Glomerular endothelial cell (primary cell): ENCODE data around the gene ANKFN1. TPM values are rescaled to one million over a fixed set of nuclear protein-coding genes. Genes with fewer than 3 reads are reported as not detected.
A peak's percentile ranks its signal among the peaks of the same experiment; 100 is the strongest.

Experiments
- DNase-seq: peaks from one replicate; pipeline ENCODE4 v3.0.0-alpha.2; 2011; ENCODE audit warnings: low read depth, low spot score; ENCODE audit errors: extremely low read depth
- total RNA-seq: library from RNA; depleted of rRNA; stranded (reverse); fragments of >200 nt; gene quantifications from 2 replicates; pipeline ENCODE4 v1.2.3, GENCODE V29; 2015

The ANKFN1 gene
- total RNA-seq, result not detected in 2 replicates

- DNase-seq, result no peak
Observed at GRCh38 chr17:56152874-56153602, at the start of gene ANKFN1. Gene ANKFN1, plus strand, starts transcription at chr17:56153475. Its CDS starts 59,193 bp downstream, at chr17:56212668.

- DNase-seq, result no peak
Observed at GRCh38 chr17:56108811-56109284, 44.4 kb upstream of the ANKFN1 start.

- no peak for DNase-seq
Observed at GRCh38 chr17:56109836-56110235, 43.4 kb upstream of the ANKFN1 start.

DNA sequence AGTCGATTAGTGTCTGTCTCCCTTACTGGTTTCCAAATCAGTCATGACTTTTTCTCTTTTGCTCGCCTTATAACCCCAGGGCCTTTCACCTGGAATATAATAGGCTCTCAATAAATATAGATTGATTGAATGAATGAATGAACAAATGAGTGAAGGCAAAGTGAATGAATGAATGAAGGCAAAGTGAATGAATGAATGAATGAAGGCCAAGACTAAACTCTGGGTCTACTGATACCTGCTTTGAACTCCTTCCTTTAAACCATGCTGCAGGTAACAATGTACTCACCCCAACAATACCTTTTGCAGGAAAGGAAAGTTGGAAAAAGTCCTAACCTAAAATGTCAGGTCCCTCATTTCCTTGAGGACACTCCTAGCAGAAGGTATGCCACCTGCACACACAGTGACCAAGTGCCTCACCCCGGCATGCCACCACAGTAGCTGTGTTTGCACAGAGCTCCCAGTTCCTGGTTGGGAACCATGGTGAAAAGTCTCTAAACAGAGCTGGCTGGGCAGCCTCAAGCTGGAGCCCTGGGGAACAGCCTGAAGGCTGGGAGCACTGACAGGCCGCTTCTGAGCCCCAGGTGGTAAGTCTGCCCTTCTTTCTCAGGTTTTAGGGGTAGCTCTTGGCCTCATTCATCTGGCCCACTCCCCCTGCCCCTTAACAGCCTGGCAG is 42.7 kb upstream of the ANKFN1 start:
- DNase-seq, result no peak

GRCh38 chr17:56111706-56112485 is 41.4 kb upstream of the ANKFN1 start:
- no peak for DNase-seq

- no peak for DNase-seq
Observed at GRCh38 chr17:56113486-56113885, 39.8 kb upstream of the ANKFN1 start.

DNA sequence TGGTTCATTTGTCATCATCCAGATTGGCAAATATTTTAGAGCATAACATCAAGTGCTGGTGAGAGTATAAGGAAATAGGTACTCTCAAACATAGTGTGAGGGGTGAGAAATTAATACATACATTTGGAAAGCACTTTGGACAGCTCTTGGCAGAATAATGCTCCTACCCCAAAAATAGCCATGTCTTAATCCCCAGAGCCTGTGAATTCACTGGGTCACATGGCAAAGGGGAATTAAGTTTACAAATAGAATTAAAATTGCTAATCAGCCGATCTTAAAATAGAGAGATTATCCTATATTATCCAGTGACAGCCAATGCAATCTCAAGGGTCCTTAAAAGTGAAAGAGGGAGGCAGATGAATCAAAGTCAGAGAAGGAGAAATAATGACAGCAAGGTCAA is 38.8 kb upstream of the ANKFN1 start:
- no peak for DNase-seq

- DNase-seq, result no peak
Observed at GRCh38 chr17:56119191-56119590, 34.1 kb upstream of the ANKFN1 start.

DNA sequence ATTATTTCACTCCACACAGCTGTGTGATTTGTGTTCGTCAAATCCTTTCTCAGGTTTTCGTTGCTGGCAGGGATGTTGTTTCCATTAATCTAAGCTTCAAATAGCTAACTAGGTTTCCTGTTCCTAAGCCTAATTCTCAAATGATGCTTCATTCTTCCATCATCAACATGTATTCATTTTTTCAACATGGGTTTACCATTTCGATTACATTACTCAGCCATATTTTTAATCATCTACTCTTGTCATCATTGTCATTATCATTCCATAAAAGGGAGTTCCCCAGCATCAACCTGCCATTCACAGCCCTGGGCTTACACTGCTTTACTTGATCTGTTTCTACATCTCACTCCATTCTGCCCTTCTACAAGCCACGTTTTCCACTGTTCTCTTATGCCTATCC is 33.3 kb upstream of the ANKFN1 start:
- no peak for DNase-seq

DNA sequence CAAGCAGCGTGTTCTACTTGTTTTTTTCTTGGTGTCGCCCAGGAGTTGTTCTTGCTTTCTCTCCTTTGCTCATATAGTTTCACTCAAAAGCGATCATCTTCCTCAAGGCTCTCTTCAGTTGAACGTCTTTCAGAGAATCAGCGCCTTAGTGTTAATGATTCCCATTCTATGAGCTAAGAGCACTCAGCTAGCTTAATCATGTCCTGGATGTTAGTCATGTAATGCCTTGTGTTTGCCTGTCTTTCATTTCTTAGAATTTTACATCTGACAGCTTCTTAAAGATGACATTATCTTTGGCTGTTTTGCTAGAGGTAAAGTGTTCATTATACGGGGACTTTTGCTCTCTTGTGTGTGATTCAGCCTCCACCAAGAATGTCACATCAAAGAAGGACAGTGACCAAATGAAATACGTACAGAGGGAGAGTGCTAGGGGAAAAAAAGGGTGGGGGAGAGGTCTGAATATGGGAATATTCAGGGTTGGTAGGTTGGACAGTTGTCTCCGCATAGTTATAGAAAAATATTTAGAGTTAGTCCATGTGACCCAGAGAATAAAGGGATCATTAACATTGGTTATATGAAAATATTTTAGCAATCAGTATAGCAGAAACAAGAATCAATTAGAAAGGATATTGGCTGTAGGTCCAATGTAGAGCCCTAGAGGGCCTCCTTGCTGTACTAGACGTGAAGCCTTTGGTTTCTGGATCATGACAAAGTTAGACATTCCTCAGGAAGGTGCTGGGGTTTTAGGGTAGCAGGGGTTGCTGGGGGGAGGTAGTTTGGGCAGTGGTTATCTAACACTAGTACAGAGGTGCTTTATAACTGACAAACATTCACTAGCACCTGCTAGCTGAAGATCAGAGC is 31.9 kb upstream of the ANKFN1 start:
- no peak for DNase-seq

GRCh38 chr17:56125830-56126819 is 27.1 kb upstream of the ANKFN1 start:
- peak; percentile 36 for DNase-seq

GRCh38 chr17:56130026-56130425 is 23.2 kb upstream of the ANKFN1 start:
- DNase-seq, result no peak

- DNase-seq, result no peak
Observed at GRCh38 chr17:56130631-56131030, 22.6 kb upstream of the ANKFN1 start.

GRCh38 chr17:56131431-56131830 is 21.8 kb upstream of the ANKFN1 start:
- no peak for DNase-seq

- DNase-seq, result no peak
Observed at GRCh38 chr17:56136301-56136700, 17.0 kb upstream of the ANKFN1 start.

DNA sequence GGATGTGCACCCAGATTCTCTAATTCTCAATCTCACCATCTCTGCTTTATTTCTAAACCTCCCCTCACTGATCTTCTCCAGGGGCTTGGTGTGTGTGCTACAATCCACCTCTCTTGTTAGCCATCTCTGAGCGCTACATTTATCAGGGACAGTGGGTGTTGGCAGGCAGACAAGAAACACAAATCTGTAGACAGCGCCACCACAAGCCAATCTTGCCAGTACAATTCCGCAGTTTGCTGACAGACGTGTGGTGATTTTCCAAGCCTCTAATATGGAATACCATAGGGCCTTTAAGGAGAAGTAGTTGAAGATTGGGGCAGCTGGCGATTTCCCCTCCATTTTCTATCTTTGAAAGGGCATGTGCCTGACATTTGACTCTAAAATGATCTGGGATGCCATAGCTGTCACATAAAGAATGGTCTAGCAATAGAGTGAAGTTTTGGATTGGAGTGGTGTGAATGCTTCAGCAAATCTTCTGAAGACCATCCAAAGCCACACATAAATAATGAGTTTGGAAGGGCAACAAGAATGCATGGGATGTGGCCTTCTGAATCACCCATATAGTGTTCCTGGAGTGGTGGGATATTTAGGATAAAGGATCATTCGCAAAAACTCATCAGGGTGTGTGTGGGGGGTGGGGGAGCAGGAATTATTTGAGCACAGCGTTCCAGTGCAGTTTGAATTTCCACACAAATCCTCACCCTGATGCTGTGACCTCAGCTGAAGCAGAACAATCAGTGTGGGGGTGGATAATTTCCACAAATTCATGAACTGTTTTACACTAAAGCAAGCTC is 12.0 kb upstream of the ANKFN1 start:
- no peak for DNase-seq

- DNase-seq, result no peak
Observed at GRCh38 chr17:56142325-56142724, 10.9 kb upstream of the ANKFN1 start.

- no peak for DNase-seq
Observed at GRCh38 chr17:56142781-56143180, 10.5 kb upstream of the ANKFN1 start.

DNA sequence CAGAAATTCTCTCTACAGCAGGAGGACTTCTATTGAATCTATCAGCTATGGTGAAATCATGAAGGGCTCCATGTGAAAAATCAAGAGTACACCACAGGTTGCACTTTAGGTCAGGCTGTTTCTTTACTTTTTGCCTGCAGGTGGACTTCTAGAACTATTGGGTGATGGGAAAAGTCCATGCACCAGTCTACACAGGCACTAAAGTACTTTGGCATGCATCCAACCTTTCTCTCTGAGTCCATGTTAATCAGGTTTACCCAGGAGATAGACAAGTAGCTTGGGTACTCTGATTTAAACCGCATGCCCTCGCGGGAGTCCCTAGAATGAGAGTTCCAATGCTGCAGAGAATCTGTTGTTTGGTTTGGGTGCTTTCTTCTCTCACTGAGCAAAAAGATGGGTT is 9.1 kb upstream of the ANKFN1 start:
- DNase-seq, result no peak
